Keratinocyte (primary cell): ENCODE data around the gene NPDC1. TPM values are rescaled to one million over a fixed set of nuclear protein-coding genes. Genes with fewer than 3 reads are reported as not detected.

Experiments used
- DNase-seq: peaks from one replicate; pipeline ENCODE4 v3.0.0-alpha.2; 2011; ENCODE audit warnings: low read depth, missing footprints, low spot score
- FAIRE-seq: peaks from 2 replicates; lab custom pipeline; 2011; peaks lifted over from hg19 to GRCh38; lab: Jason Lieb, UNC
- H2AFZ ChIP-seq: 2 replicates; pipeline ENCODE4 v1.6.0; 2012; ENCODE audit warnings: low read length, control low read depth, inconsistent platforms; ENCODE audit not compliant: control insufficient read depth
- H3K27ac ChIP-seq: 2 replicates; pipeline ENCODE4 v1.5.1; 2011; ENCODE audit warnings: low read length; ENCODE audit not compliant: control insufficient read depth, insufficient read depth
- H3K27me3 ChIP-seq: 3 replicates; pipeline ENCODE4 v1.6.0; 2011; ENCODE audit warnings: low read length; ENCODE audit not compliant: control insufficient read depth, insufficient read depth; ENCODE audit errors: extremely low read depth
- H3K36me3 ChIP-seq, 2 experiments: 2 replicates in 1 of 2; 3 replicates in 1 of 2; pipeline ENCODE4 v1.5.1; 2011; ENCODE audit warnings: low read length in 2 of 2, mild to moderate bottlenecking in 1 of 2; ENCODE audit not compliant: control insufficient read depth in 2 of 2, insufficient read depth in 2 of 2; ENCODE audit errors: extremely low read depth in 1 of 2
- H3K4me1 ChIP-seq: 3 replicates; pipeline ENCODE4 v1.5.1; 2011; ENCODE audit warnings: low read length; ENCODE audit not compliant: control insufficient read depth, insufficient read depth; ENCODE audit errors: extremely low read depth
- H3K4me2 ChIP-seq: 3 replicates; pipeline ENCODE4 v1.6.0; 2011; ENCODE audit warnings: low read depth, low read length; ENCODE audit not compliant: control insufficient read depth, insufficient read depth; ENCODE audit errors: extremely low read depth
- H3K4me3 ChIP-seq, 3 experiments: fragments of 200-600 bp in 1 of 3; sonication (generic) in 1 of 3; 2 replicates in 2 of 3; 3 replicates in 1 of 3; pipeline ENCODE4 v1.5.1; 2011 to 2016; ENCODE audit warnings: low read length in 3 of 3, mild to moderate bottlenecking in 3 of 3, control low read depth in 2 of 3, inconsistent platforms in 1 of 3, low read depth in 1 of 3, mixed read lengths in 1 of 3, mixed run types in 1 of 3, moderate library complexity in 1 of 3; ENCODE audit not compliant: control insufficient read depth in 2 of 3, insufficient read depth in 2 of 3; ENCODE audit errors: extremely low read depth in 1 of 3
- H3K79me2 ChIP-seq: 2 replicates; pipeline ENCODE4 v1.6.0; 2012; ENCODE audit warnings: low read length; ENCODE audit not compliant: control insufficient read depth, insufficient read depth
- H3K9ac ChIP-seq: 3 replicates; pipeline ENCODE4 v1.6.0; 2011; ENCODE audit warnings: low read length; ENCODE audit not compliant: control insufficient read depth, insufficient read depth; ENCODE audit errors: extremely low read depth
- H3K9me1 ChIP-seq: 3 replicates; pipeline ENCODE4 v1.6.0; 2011; ENCODE audit warnings: low read length; ENCODE audit not compliant: control insufficient read depth, insufficient read depth; ENCODE audit errors: extremely low read depth
- H3K9me3 ChIP-seq: 2 replicates; pipeline ENCODE4 v1.5.1; 2012; ENCODE audit warnings: low read depth, low read length; ENCODE audit not compliant: control insufficient read depth
- H4K20me1 ChIP-seq: 3 replicates; pipeline ENCODE4 v1.6.0; 2011; ENCODE audit warnings: low read length; ENCODE audit not compliant: control insufficient read depth, insufficient read depth; ENCODE audit errors: extremely low read depth
- CTCF ChIP-seq, 3 experiments: IDR thresholded peaks in 1 of 3; conservative IDR thresholded peaks in 1 of 3; optimal IDR thresholded peaks in 1 of 3; 2 replicates in 2 of 3; 3 replicates in 1 of 3; pipeline versions ENCODE3 to v1.5.1; 2011; ENCODE audit warnings: low read length in 3 of 3, mild to moderate bottlenecking in 3 of 3, moderate library complexity in 2 of 3, control low read depth in 1 of 3, inconsistent platforms in 1 of 3; ENCODE audit not compliant: insufficient read depth in 2 of 3; ENCODE audit errors: extremely low read depth in 1 of 3
- EZH2 ChIP-seq: IDR thresholded peaks from one replicate; pipeline ENCODE4 v1.6.1; 2012; ENCODE audit warnings: inconsistent platforms, mild to moderate bottlenecking, low read length, moderate library complexity
- dilution Hi-C: fragments of 300-500 bp; cut with MboI; formaldehyde crosslinking; loops from one replicate; pipeline ENCODE4 v1.7.0; 2020; ENCODE audit warnings: low sequenced_read_pairs; ENCODE audit not compliant: extremely low pct_ligation_motif_present
- polyA plus RNA-seq, 5 experiments: library from polyadenylated mRNA; depleted of rRNA in 3 of 5; stranded (reverse) in 3 of 5; stranded (forward) in 1 of 5; unstranded in 1 of 5; fragments of >200 nt; gene quantifications; 1 replicate in 1 of 5; 2 replicates in 3 of 5; 3 replicates in 1 of 5; pipeline versions ENCODE4 v1.2.1 to v1.2.3, GENCODE V29; 2011 to 2012; ENCODE audit warnings: missing spikeins in 2 of 5, low read depth in 1 of 5, low replicate concordance in 1 of 5

Gene NPDC1
- polyA plus RNA-seq, 1 donor (not counting 4 experiments of a cell fraction or from before 2014, with no cell fraction given) = 9.8 TPM

GRCh38 chr9:137044502-137045177 is 1.3 kb downstream of the NPDC1 start:
- Histone ChIP-seq H4K20me1 (peaks cover 6% of the 10 kb centered on the region), H3K27ac (no peak overlapping the region), H2AFZ (no peak overlapping the region), H3K27me3 (peaks cover 24% of the 10 kb centered on the region), H3K36me3 (peaks cover 0 to 2% of the 10 kb centered on the region in 2 experiments), H3K79me2 (peaks cover 2% of the 10 kb centered on the region), H3K4me3 (peak overlapping the region; percentile 51 to 59 (median 57)), H3K4me2 (peak overlapping the region; percentile 62), H3K9me3 (no peaks in the 10 kb centered on the region), H3K9me1 (no peaks in the 10 kb centered on the region), H3K4me1 (peaks cover 11% of the 10 kb centered on the region), H3K9ac (peak overlapping the region; percentile 22)
- no peak for DNase-seq
- FAIRE-seq = no peak
- TF ChIP-seq EZH2 = no peak
- TF ChIP-seq CTCF (optimal IDR thresholded peaks at IDR 0.05 in 1 of 3, IDR thresholded peaks at IDR 0.05 in 1 of 3, conservative IDR thresholded peaks at IDR 0.05 in 1 of 3; ENCODE audit: extremely low read depth in 1 of 3, insufficient read depth in 2 of 3, low read length in 3 of 3) = no peak
- dilution Hi-C loops = no loop called here

GRCh38 chr9:137044037-137044436 is 1.9 kb downstream of the NPDC1 start:
- dilution Hi-C loops = no loop called here
- Histone ChIP-seq H4K20me1 (peaks cover 6% of the 10 kb centered on the region), H2AFZ (no peak overlapping the region), H3K27me3 (peaks cover 19% of the 10 kb centered on the region), H3K4me1 (peaks cover 11% of the 10 kb centered on the region), H3K79me2 (peaks cover 2% of the 10 kb centered on the region), H3K9ac (no peak overlapping the region), H3K27ac (no peak overlapping the region), H3K4me2 (no peak overlapping the region), H3K9me3 (no peaks in the 10 kb centered on the region), H3K9me1 (no peaks in the 10 kb centered on the region), H3K36me3 (peaks cover 0 to 2% of the 10 kb centered on the region in 2 experiments), H3K4me3 (no peak overlapping the region)
- no peak for DNase-seq
- TF ChIP-seq CTCF (optimal IDR thresholded peaks at IDR 0.05 in 1 of 3, IDR thresholded peaks at IDR 0.05 in 1 of 3, conservative IDR thresholded peaks at IDR 0.05 in 1 of 3; ENCODE audit: extremely low read depth in 1 of 3, insufficient read depth in 2 of 3, low read length in 3 of 3) (no peak), EZH2 (no peak)
- no peak for FAIRE-seq
